22Rv1 (cell line): ENCODE measurements around the gene CDKN2D.

Experiments used
- H3K27ac ChIP-seq: fragments of 450-650 bp; 2 replicates; pipeline ENCODE4 v1.5.1; 2017
- CTCF ChIP-seq: fragments of 450-650 bp; IDR thresholded peaks from 2 replicates; pipeline ENCODE4 v1.5.1; 2017; ENCODE audit warnings: mild to moderate bottlenecking
- ZFX ChIP-seq: fragments of 450-650 bp; IDR thresholded peaks from 2 replicates; pipeline ENCODE4 v1.6.1; 2017; ENCODE audit warnings: antibody characterized with exemption, borderline replicate concordance

Gene CDKN2D

GRCh38 chr19:10517361-10517759 lies 51.4 kb downstream of the CDKN2D start, which contains the start of gene S1PR5:
S1PR5 (minus strand) TSS chr19:10517447; CDS start chr19:10515011, 2,436 bp downstream.
- H3K27ac ChIP-seq: peak within 1 kb of the TSS; percentile 26; the same call in 1 of the 2 replicates
- TF ChIP-seq ZFX (no peak), CTCF (peak; percentile 50)

GRCh38 chr19:10516671-10517286 lies 52.0 kb downstream of the CDKN2D start:
- no peak for TF ChIP-seq CTCF
- TF ChIP-seq ZFX: no peak
- peak overlapping the region; percentile 26; the same call in 1 of the 2 replicates for H3K27ac ChIP-seq
